Fibroblast of skin of back (primary cell): ENCODE results near the gene TELO2.

ENCODE experiments used
- DNase-seq: peaks from one replicate; pipeline ENCODE4 v3.0.0-alpha.2; 2013

Gene TELO2

DNA sequence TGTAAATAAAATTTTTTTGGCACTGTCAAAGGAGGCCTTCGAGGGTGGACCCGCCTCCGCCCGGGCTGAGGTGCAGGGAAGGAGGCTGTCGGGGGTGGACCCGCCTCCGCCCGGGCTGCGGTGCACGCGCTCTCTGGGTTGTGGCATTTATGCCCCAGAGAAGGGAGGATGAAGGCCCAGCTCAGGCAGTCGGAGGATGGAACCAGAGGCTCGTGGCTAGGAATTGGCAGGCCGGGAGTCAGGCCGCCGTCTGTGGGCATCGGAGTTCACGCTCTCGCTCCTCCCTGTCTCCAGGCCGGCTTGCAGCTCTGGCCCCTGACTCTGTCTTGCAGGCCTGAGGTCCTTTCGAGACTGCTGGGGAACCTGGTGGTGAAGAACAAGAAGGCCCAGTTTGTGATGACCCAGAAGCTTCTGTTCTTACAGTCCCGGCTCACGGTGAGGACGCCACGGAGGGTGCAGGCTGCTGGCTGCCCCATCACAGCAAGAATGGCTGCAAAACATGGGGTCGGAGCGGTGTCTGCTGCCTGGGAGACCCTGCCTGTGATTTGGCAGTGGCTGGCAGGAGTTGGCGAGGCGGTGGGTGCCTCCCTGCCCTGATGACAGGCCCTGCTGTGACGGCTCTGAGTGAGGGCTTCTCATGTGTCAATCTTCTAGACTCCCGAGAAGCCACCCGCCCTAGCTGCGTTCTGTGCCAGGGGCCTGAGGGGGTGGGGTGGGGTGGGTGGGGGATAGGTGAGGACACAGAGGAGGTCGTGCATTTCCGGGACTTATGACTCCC is 5.9 kb downstream of the TELO2 start:
- no peak for DNase-seq

DNA sequence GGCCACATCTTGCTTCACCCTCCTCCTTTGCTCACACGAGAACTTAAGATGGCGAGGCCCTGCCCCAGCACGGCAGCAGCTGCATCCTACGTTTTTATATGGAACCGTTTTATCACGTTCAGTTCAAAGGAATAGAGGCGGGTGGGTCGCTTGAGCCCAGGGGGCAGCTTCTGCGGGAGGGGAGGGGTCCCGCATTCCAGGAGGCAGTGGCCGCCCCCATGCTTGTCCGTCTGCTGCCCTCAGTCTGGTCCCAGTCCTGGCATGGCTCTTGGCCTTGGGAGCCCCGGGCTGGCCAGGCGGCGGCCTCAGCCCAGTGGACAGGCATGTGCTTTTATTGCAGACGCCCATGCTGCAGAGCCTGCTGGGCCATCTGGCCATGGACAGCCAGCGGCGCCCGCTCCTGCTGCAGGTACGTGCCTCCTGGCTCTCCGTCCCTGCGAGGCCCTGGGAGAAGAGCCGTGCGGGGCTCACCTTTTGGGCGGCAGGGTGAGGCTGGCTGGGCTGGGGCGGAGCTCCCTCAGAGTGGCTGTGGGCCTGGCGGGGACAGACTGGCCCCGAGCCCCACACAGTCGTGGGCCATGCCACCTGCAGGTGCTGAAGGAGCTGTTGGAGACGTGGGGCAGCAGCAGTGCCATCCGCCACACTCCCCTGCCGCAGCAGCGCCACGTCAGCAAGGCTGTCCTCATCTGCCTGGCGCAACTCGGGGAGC is 6.8 kb downstream of the TELO2 start:
- no peak for DNase-seq

DNA sequence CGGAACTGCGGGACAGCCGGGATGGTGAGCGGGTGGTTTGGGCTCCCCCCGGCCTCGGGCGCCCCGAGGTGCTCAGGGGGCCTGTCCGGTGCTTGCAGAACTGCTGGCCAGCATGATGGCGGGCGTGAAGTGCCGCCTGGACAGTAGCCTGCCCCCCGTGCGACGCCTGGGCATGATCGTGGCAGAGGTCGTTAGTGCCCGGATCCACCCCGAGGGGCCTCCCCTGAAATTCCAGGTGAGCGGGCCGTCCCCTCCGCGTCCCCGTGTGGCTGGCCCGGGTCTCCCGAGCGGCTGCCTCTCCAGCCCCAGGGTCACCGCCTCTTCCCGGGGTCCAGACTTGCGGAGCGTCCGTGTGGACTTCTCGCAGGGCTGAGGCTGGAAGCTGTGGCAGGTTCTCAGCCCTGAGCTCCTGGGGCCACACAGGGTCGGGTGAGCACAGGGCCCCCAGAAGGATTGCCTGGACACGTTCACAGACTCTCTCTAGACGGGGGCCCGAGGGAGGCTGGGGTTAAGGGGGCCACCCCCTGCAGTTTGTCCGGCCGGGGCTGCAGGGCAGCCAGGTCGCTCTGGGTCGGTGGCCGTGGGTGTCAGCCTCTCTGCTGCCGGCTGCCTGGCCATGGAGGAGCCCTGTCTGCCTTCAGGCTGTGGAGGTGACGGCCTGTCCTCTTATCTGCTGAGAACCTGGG is 7.4 kb downstream of the TELO2 start:
- no peak for DNase-seq

DNA sequence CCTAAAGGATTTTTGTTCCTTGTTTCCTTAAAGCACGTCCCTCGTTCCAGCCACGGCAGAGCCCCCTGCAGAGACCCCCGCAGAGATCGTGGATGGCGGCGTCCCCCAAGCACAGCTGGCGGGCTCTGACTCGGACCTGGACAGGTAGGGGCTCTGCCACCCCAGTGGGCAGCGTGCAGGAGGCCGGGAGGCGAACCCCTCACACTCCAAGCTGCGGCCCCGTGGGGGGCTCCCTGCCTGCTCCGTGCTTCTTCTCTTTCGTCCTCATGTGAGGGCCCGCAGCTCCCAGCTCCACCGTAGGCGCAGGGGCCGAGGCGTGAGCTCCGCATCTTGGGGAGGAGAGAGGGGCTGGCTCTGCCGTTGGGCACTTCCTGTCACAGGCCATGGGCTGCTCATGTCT is 8.5 kb downstream of the TELO2 start:
- DNase-seq, result no peak

DNA sequence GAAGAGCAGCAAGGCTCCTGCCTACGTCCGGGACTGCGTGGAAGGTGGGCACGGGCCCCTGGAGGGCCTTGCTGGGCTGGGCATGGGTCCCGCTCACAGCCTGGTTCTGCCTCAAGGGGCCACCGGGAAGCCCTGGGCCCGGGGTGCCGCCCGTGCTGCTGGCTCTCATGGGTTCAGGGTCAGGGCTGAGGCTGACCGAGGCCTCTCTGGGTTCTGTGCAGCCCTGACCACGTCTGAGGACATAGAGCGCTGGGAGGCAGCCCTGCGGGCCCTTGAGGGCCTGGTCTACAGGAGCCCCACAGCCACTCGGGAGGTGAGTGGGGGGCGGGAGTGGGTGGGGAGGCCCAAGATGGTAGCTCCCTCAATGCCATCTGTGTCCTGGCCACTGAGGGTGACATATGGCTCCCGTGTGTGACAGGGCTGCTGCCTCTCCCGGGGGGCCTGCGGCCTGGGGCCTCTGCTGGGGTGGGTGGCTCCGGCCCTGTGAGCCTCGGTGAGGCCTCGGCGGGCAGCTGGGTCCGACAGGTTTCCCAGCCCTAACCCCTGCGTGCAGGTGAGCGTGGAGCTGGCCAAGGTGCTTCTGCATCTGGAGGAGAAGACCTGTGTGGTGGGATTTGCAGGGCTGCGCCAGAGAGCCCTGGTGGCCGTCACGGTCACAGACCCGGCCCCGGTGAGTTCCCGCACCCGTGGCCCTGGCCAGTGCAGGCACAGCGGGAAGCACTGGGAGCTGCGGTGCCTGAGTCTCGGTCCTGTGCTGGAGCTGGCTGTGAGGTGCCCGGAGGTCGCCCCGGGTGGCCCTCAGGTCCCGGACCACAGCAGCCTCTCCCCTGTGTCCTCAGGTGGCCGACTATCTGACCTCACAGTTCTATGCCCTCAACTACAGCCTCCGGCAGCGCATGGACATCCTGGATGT is 9.2 kb downstream of the TELO2 start:
- DNase-seq, result no peak

DNA sequence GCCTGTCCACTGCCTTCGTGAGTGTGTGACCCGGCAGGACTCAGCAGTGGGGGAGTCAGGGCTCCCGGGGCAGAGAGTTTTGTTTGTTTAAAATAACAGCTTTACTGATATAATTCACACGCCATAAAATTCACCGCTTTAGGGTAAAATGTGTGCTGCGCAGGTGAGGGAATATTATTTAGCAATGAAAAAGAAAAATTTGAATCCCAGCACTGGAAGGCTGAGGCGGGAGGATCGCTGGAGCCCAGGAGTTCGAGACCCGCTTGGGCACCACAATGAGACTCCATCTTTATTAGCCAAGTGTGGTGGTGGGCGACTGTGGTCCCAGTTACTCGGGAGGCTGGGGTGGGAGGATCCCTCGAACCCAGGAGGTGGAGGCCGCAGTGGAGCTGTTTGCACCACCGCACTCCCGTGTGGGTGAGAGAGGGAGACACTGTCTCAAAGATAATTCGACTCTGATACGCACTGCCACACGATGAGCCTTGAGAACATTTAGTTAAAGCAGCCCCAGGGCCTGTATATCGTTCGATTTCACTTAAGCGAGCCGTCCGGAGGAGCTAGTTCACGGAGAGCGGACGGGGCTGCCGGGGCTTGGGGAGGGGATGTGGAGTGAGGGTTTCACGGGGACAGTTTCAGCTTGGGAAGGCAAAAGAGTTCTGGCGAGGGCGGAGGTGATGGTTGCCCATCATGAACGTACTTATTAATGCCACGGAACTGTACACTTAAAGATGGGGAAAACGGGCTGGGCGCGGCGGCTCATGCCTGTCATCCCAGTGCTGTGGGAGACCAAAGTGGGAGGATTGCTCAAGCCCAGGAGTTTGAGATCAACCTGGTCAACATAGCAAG is 10.2 kb downstream of the TELO2 start:
- DNase-seq, result no peak

DNA sequence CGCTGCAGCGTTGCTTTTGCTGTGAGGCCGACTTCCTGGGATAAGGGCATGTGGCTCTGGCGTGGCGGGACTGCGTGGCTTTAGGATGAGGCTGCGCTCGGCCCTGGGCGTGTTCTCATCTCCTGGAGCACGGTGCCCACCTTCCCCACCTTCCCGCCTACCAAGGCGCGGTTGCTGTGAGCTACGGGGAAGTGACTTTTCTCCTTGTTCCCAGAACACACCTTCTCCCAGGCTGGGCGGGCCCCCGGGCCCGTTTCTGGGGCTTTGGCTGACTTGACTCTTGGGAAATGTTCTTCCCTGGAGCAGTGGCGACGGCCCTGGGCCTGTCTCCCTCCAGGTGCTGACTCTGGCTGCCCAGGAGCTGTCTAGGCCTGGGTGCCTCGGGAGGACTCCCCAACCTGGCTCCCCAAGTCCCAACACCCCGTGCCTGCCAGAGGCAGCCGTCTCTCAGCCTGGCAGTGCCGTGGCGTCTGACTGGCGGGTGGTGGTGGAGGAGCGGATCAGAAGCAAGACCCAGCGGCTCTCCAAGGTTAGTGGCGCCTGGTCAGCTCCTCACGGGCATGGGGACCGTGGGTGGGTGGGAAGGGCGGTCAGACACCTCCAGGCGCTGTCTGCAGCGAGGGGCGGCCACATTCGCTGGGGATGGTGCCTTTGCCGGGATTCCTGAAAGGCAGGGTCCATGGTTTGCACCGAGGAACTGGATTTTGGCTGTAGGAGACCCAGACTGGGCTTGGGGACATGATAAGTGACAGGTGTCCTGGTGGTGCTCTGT is 12.1 kb downstream of the TELO2 start:
- DNase-seq, result no peak

DNA sequence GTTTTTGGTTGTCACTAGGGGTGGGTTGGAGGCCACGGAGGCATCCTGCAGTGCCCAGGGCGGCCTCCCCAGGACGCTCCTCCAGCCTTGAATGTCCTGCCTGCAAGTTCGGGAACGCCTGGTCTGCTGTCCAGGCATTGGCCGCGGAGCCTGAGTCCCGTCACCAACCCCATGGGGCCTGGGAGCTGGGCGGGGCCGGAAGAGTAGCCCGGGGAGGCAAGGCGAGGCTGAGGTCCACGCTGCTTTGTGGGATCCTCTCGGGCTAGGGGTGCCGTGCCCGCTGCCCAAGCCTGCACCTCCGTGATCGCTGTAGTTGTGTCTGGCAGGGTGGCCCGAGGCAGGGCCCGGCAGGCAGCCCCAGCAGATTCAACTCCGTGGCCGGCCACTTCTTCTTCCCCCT is 12.8 kb downstream of the TELO2 start:
- no peak for DNase-seq

DNA sequence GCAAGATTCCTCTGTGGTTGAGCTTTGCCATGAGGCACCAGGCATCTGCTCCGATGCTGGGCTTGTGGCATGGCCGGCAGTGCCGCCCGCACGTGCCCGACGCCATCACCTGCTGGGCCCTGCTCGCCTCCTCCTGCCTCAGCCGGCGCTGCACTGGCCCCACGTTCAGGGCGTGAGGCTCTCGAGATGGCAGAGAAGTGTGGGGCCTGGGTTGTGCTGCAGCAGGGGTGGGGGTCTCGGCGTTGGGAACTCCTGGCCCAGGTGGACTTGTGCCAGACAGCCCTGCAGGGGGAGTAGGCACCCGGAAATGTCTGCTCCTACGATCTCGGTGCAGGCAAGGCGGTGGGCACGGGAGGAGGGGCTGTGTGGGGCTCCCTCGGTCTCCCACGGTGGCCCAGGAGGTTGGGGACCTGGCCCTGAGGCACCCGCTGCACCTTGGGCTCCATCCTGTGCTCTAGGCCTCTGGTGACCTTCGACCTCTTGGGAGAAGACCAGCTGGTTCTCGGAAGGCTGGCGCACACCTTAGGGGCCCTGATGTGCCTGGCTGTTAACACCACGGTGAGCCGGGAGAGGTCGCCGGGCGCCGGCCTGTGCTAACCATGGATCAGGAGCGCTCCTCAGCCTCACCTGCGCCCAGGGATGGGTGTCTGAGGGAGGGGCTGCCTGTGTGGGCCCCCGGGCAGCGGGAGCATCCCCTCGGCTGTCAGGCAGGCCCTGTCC is 13.5 kb downstream of the TELO2 start:
- no peak for DNase-seq

DNA sequence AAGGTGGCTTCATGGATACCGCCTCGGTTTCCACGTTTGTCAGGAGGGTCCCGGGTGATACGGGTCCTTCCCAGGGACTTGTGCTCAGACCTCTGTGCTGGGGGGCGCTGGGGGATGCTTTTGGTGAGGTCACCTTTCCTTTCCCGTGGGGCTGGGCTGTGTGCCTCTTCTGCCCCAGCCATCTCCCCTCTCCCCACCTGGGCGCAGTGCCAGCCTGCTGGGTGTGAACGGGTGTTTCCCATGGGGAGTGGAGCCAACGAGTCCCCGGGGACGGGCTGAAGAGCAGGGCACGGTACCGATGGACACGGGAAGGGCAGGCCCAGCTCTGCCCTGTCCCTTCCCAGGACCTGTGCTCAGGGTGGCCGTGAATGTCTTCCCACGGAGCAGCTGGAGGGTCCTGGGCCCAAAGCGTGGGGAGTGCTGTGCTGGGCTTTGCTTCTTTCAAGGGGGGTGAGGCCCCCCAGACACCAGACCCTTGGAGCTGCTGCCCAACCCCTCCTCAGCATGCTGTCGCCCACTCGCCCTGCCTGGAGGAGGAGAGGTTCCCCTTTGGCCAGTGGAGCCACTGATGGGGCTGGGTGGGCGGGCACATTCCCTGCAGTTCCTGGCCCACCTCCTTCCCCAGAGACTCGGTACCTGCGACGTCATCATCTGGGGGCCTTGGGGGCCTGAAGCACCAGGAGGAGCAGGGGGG is 15.5 kb downstream of the TELO2 start:
- no peak for DNase-seq

DNA sequence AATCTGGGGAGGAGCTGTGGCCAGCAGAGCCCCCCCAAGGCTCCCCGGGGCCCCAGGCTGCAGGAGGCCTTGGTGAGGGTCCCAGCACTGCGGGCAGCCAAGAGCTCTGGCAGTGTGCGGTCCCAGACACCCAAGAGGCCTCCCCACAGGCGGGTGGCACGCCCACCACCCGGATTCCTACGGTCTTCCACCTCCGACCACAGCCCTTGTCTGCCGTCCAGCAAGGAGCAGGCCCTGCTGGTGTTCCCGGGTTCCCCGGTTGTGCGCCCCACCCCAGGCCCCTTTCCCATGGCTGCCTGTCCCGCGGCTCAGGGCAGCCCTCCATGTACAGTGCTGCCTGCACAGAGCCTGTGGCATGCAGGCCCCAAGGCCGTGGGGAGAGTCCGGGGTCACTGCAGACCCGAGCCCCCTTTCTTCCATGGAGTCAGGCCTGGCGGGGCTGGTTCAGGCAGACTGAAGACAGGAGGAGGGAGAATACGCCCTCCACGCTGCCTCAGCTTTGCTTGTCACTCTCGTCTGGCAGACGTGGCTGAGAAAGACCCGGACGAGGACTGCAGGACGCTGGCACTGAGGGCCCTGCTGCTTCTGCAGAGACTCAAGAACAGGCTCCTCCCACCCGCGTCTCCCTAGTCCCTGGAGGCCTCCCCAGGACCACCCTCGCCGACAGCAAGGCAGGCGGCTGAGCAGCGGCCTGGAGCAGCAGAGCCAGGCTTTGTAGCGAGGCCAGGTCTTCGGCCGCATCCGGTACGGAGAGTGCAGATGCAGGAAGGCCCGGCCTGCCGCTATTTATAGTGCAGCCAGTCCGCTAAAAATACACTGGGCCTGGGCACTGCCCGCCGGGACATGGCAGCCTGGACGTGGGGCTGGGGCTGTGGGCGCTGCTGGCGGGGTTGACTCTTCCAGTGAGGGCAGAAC is 16.4 kb downstream of the TELO2 start:
- no peak for DNase-seq

DNA sequence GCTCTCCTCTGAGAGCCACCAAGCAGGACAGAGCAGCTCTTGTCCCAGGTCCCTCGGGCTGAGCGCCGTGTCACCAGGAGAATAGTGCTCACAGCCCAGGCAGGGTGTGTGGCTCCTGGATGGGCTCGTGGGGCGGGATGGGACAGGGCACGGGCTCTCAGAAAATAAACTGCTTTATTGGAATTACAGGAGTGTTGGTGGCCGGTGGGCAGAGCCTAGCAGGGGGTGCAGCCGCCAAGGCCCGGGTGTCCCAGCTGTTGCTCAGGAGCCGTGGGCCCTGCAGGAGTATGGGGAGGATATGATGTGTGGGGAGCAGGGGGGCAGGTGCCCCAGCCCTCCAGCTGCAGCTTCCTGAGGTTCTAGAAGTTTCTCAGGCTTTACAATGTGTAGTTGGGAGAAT is 17.1 kb downstream of the TELO2 start:
- no peak for DNase-seq

DNA sequence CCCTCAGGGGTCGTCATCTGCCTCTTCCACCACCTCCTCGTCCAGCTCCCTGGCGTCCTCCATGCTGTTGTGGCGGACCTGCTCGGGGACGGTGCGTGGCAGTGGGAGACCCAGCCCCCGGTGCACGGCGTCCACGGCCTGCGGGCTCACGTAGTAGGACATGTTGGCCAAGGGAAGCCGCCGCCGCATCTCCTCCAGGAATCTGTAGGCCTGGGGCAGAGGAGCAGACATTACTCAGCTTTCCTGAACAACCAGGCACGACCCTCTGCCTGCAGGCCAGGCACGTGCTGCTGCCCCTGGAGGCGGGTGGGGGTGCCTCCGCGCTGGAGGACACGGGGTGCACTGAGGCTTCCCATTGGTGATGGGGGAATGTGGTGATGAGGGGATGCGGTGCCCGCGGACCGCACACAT is 17.8 kb downstream of the TELO2 start:
- no peak for DNase-seq

DNA sequence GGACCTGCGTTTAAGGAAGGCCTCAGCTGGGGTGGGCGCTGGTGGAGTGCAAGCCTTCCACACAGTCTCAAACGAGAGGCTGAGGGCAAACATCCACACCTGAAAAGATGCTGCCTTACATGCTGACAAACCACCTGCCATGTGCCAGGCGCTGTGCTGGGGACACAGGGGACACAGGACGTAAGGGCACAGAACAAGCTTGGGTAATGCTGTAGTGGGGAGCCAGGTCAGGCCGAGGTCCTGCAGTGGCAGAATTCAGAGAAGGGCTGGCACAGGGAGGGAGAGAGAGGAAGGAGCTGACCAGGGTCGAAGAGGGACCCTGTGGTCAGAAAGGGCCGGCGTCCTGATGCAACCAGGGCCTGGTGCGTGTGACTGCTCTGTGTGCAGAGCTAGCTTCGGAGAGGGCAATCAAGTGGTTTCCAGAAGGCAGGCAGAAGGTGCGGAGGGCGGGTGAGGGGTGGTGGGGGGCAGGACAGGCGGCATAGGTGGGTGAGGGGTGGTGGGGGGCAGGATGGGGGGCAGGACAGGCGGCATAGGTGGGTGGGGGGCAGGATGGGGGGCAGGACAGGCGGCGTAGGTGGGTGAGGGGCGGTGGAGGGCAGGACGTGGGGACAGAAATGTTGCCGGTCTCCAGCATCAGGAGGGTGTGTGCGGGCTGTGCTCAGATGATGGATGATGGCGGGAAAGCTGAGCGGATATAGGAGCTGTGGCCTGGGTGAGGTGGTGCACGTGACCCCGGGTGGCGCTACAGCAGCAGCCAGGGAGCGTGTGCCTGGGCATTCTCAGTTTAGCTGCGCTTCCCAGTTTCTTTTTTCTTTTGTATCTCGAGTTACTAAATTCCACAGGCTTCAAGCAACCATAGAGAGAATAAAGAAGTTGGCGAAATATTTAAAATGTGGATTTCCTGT is 18.8 kb downstream of the TELO2 start:
- no peak for DNase-seq

DNA sequence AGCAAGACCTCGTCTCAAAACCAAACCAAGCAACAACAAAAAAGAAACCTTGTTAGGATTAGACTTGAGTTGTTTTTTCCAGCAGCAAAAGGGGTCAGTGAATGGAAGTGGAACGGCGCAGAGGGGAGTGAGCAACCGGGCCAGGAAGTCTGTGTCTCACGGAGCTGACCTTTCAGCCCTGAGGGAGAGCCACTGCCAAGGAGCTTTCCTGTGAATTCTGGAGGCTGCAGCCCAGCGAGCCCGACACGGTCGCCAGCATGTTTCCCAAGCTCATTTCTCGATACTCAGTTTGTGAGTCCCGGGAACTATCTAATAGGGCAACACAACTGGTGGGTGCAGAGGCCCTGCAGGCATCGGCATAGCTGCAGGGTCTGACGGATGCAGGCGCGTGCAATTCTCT is 19.6 kb downstream of the TELO2 start:
- no peak for DNase-seq

DNA sequence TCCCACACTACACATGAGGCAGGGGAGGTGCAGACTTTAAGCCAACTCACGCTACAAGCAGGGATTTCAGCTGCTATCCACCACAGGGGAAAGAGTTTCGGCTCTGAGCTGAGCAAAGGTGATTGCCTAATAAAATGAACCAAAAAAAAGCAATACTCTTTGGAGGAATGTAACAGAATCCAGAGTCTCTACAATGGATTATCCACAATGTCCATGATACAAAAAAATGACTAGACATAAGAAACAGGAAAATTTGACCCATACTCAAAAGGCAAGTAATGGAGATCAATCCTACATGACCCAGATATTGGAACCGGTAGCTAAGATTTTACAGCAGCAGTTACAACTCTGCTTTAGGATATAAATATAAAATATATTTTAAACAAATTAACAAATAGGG is 21.3 kb downstream of the TELO2 start:
- no peak for DNase-seq

DNA sequence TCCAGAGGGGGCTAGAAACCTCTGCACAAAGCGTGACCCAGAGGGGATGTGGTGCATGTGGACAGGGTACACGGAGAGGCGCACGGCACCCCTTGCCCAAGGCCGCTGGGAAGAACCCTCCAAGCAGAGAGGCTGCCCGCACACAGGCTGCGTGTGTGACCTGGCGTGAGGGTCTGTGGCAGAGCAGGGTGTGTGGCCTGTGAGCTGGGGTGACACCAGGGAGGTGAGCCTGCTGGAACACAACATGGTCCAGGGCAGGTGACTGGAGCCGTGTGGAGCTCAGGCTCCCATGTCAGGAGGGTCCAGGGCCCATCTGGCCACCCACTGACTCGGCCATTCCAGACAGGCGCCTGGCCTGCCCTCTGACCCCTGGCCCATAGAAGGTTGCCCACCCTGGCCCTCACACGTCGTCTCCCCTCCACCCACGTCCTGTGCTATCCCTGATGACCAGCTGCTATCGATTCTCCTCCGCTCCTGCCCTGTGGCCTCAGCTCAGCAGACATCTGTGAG is 25.5 kb downstream of the TELO2 start:
- no peak for DNase-seq
